Measurements from ENCODE around the gene DIRAS1.

DIRAS1 gene

GRCh38 chr19:2762783-2763496 lies 41.8 kb upstream of the DIRAS1 start:
- TF ChIP-seq CTCF (IDR thresholded peaks at IDR 0.05; ENCODE audit: insufficient read depth, low read length, poor library complexity, severe bottlenecking) (no peak), EZH2phosphoT487 (conservative IDR thresholded peaks at IDR 0.05; ENCODE audit: low read length) (no peak)
- H3K9ac ChIP-seq (ENCODE audit: low read length): no peak overlapping the region

GRCh38 chr19:2761876-2762782 lies 41.0 kb upstream of the DIRAS1 start:
- Histone ChIP-seq H2AFZ (ENCODE audit: low read depth, low read length, severe bottlenecking) (no peak overlapping the region), H3K36me3 (ENCODE audit: low read length) (no peaks in the 10 kb centered on the region), H3K4me3 (ENCODE audit: insufficient read depth, low read length, poor library complexity, severe bottlenecking) (no peak overlapping the region), H3K27me3 (ENCODE audit: low read length) (no peaks in the 10 kb centered on the region), H3K4me2 (ENCODE audit: low read depth, low read length, poor library complexity, severe bottlenecking) (no peak overlapping the region), H3K79me2 (ENCODE audit: insufficient read depth, low read length) (no peaks in the 10 kb centered on the region), H3K9me3 (ENCODE audit: insufficient read depth, low read length) (no peaks in the 10 kb centered on the region), H3K9me2 (replicated peaks; ENCODE audit: insufficient read depth, low read length) (no peaks in the 10 kb centered on the region), H3K27ac (ENCODE audit: low read depth, low read length) (no peak overlapping the region), H3F3A (ENCODE audit: insufficient read depth) (no peaks in the 10 kb centered on the region), H3K9ac (ENCODE audit: low read length) (no peak overlapping the region), H4K20me1 (ENCODE audit: low read depth, low read length) (no peaks in the 10 kb centered on the region)
- TF ChIP-seq EZH2phosphoT487 (conservative IDR thresholded peaks at IDR 0.05; ENCODE audit: low read length) (no peak), CTCF (IDR thresholded peaks at IDR 0.05; ENCODE audit: insufficient read depth, low read length, poor library complexity, severe bottlenecking) (no peak)

More at GRCh38 chr19:2762783-2763496, 41.8 kb upstream of the DIRAS1 start:
- H4K20me1 ChIP-seq (ENCODE audit: low read depth, low read length): no peaks in the 10 kb centered on the region
- no peaks in the 10 kb centered on the region for H3K9me2 ChIP-seq (replicated peaks; ENCODE audit: insufficient read depth, low read length)
- H3K9me3 ChIP-seq (ENCODE audit: insufficient read depth, low read length): no peaks in the 10 kb centered on the region
- H3K4me3 ChIP-seq (ENCODE audit: insufficient read depth, low read length, poor library complexity, severe bottlenecking): no peak overlapping the region
- H3K27ac ChIP-seq (ENCODE audit: low read depth, low read length): no peak overlapping the region
- H3K4me2 ChIP-seq (ENCODE audit: low read depth, low read length, poor library complexity, severe bottlenecking): no peak overlapping the region
- H2AFZ ChIP-seq (ENCODE audit: low read depth, low read length, severe bottlenecking): no peak overlapping the region
- no peaks in the 10 kb centered on the region for H3K27me3 ChIP-seq (ENCODE audit: low read length)
- no peaks in the 10 kb centered on the region for H3F3A ChIP-seq (ENCODE audit: insufficient read depth)
- H3K36me3 ChIP-seq (ENCODE audit: low read length): no peaks in the 10 kb centered on the region
- no peaks in the 10 kb centered on the region for H3K79me2 ChIP-seq (ENCODE audit: insufficient read depth, low read length)

- Histone ChIP-seq H2AFZ (ENCODE audit: low read depth, low read length, severe bottlenecking) (no peak overlapping the region), H3F3A (ENCODE audit: insufficient read depth) (no peaks in the 10 kb centered on the region), H3K9me3 (ENCODE audit: insufficient read depth, low read length) (no peaks in the 10 kb centered on the region), H3K27ac (ENCODE audit: low read depth, low read length) (no peak overlapping the region), H3K27me3 (ENCODE audit: low read length) (no peaks in the 10 kb centered on the region), H4K20me1 (ENCODE audit: low read depth, low read length) (no peaks in the 10 kb centered on the region), H3K79me2 (ENCODE audit: insufficient read depth, low read length) (no peaks in the 10 kb centered on the region), H3K9me2 (replicated peaks; ENCODE audit: insufficient read depth, low read length) (no peaks in the 10 kb centered on the region), H3K4me2 (ENCODE audit: low read depth, low read length, poor library complexity, severe bottlenecking) (no peak overlapping the region), H3K9ac (ENCODE audit: low read length) (no peak overlapping the region), H3K36me3 (ENCODE audit: low read length) (no peaks in the 10 kb centered on the region), H3K4me3 (ENCODE audit: insufficient read depth, low read length, poor library complexity, severe bottlenecking) (no peak overlapping the region)
- no peak for TF ChIP-seq EZH2phosphoT487 (conservative IDR thresholded peaks at IDR 0.05; ENCODE audit: low read length)
- TF ChIP-seq CTCF (IDR thresholded peaks at IDR 0.05; ENCODE audit: insufficient read depth, low read length, poor library complexity, severe bottlenecking): no peak
Observed at GRCh38 chr19:2761309-2761677, 40.1 kb upstream of the DIRAS1 start.
